HL-60 (cell line): ENCODE measurements around the gene ARHGEF16.

Source experiments
- GABPA ChIP-seq: IDR thresholded peaks from 2 replicates; pipeline ENCODE4 v1.6.1; 2012; ENCODE audit warnings: low read depth
- POLR2AphosphoS5 ChIP-seq: IDR thresholded peaks from 2 replicates; pipeline ENCODE4 v1.6.1; 2012; ENCODE audit warnings: low read depth
- SPI1 ChIP-seq: IDR thresholded peaks from 2 replicates; pipeline ENCODE4 v1.6.1; 2012; ENCODE audit warnings: low read depth, mild to moderate bottlenecking, borderline replicate concordance
- TF ChIP-seq, protein P1 (sequence below): IDR thresholded peaks from one replicate; pipeline ENCODE4 v1.5.1; 2011; ENCODE audit warnings: low read length, control low read depth, inconsistent platforms; ENCODE audit not compliant: insufficient read depth
- TF ChIP-seq, protein P2 (sequence below): IDR thresholded peaks from 2 replicates; pipeline ENCODE4 v1.6.1; 2012; ENCODE audit warnings: low read depth; ENCODE audit not compliant: insufficient replicate concordance

DNA sequence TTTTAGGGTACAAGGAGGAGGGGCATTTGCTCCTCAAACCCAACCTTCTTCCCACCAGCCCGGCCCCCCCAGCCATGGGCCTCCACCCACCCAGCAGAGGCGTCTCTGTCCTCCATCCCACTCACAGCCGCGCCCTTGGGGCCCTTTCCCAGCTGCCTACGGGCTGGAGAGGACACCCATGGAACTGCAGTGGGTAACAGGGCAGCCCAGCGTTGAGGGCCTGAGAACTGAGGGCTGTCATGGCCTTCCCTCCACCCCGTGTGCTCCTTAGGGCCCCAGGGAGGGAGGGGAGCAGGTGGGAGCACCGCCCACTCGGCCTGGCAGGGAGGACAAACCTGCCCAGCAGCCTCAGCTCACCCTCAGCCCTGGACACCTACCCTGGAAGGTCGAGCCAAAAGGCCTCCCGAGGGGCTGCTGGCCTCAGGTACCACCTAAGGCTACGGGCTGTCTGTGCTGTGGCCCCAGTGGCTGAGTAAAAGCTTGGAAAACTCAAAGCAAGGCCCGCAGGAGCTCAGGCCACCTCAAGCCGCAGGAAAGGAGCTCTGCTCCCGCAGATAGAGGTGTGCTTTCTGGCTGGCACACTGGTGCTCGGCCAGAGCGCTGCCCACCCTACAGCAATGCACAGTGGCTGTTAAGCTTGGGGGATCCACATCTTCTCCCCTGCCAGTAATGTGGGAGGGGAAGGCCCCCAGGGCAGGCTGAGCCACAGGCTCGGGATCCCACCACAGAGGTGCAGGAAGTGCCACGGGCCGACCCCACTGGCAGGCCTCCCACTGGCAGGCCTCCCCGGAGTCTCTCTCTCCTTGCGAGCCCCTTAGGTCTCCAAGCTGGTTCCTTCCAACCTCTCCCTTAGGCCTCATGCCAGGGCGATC lies 2.2 kb upstream of the ARHGEF16 start:
- TF ChIP-seq, protein P1, sequence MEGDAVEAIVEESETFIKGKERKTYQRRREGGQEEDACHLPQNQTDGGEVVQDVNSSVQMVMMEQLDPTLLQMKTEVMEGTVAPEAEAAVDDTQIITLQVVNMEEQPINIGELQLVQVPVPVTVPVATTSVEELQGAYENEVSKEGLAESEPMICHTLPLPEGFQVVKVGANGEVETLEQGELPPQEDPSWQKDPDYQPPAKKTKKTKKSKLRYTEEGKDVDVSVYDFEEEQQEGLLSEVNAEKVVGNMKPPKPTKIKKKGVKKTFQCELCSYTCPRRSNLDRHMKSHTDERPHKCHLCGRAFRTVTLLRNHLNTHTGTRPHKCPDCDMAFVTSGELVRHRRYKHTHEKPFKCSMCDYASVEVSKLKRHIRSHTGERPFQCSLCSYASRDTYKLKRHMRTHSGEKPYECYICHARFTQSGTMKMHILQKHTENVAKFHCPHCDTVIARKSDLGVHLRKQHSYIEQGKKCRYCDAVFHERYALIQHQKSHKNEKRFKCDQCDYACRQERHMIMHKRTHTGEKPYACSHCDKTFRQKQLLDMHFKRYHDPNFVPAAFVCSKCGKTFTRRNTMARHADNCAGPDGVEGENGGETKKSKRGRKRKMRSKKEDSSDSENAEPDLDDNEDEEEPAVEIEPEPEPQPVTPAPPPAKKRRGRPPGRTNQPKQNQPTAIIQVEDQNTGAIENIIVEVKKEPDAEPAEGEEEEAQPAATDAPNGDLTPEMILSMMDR, result no peak
- TF ChIP-seq POLR2AphosphoS5 (no peak), SPI1 (no peak), GABPA (no peak)
- TF ChIP-seq, protein P2, sequence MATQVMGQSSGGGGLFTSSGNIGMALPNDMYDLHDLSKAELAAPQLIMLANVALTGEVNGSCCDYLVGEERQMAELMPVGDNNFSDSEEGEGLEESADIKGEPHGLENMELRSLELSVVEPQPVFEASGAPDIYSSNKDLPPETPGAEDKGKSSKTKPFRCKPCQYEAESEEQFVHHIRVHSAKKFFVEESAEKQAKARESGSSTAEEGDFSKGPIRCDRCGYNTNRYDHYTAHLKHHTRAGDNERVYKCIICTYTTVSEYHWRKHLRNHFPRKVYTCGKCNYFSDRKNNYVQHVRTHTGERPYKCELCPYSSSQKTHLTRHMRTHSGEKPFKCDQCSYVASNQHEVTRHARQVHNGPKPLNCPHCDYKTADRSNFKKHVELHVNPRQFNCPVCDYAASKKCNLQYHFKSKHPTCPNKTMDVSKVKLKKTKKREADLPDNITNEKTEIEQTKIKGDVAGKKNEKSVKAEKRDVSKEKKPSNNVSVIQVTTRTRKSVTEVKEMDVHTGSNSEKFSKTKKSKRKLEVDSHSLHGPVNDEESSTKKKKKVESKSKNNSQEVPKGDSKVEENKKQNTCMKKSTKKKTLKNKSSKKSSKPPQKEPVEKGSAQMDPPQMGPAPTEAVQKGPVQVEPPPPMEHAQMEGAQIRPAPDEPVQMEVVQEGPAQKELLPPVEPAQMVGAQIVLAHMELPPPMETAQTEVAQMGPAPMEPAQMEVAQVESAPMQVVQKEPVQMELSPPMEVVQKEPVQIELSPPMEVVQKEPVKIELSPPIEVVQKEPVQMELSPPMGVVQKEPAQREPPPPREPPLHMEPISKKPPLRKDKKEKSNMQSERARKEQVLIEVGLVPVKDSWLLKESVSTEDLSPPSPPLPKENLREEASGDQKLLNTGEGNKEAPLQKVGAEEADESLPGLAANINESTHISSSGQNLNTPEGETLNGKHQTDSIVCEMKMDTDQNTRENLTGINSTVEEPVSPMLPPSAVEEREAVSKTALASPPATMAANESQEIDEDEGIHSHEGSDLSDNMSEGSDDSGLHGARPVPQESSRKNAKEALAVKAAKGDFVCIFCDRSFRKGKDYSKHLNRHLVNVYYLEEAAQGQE, result no peak
